AG04449 (cell line): Measurements from ENCODE around the gene FAM241A.
"Not testable (repeated sequence)": the region's sequence is repeated elsewhere in the genome, so short reads cannot be mapped to it uniquely, and the experiment has no call there.

Experiments
- CTCF ChIA-PET: fragments of 350-600 bp; formaldehyde crosslinking; extraction: SDS; loops from one replicate; lab custom pipeline; 2021; ENCODE audit warnings: antibody characterized with exemption; lab: Yijun Ruan, JAX
- POLR2A ChIA-PET: fragments of 400-600, 350-600 bp; formaldehyde crosslinking; extraction: SDS; loops from one replicate; lab custom pipeline; 2020; ENCODE audit warnings: antibody characterized with exemption, inconsistent platforms; lab: Yijun Ruan, JAX
- DNase-seq: peaks from one replicate; pipeline ENCODE4 v3.0.0-alpha.2; 2010; ENCODE audit warnings: low read depth, low spot score
- H3K4me3 ChIP-seq: 2 replicates; pipeline ENCODE4 v1.5.1; 2011; ENCODE audit warnings: low read depth, mild to moderate bottlenecking, control low read depth, low read length
- CTCF ChIP-seq: IDR thresholded peaks from one replicate; pipeline ENCODE4 v1.5.1; 2011; ENCODE audit warnings: mild to moderate bottlenecking, moderate library complexity, low read length, control low read depth, inconsistent platforms; ENCODE audit not compliant: insufficient read depth; ENCODE audit errors: missing control alignments

The FAM241A gene

GRCh38 chr4:112156553-112156952 lies 11.3 kb downstream of the FAM241A start:
- H3K4me3 ChIP-seq: no peak overlapping the region
- no peak for TF ChIP-seq CTCF
- no peak for DNase-seq
- ChIA-PET POLR2A (no interaction called here), CTCF (no interaction called here)

GRCh38 chr4:112163706-112164105 lies 18.5 kb downstream of the FAM241A start:
- DNase-seq, POLR2A ChIA-PET, H3K4me3 ChIP-seq: not testable (repeated sequence)
- CTCF ChIA-PET: interaction anchor here (1.4 kb wide), 1 partner anchor 17 kb away, joined by 4 read pairs; no protein-coding TSS in a partner anchor

GRCh38 chr4:112167794-112168193 lies 22.5 kb downstream of the FAM241A start:
- no peak overlapping the region for H3K4me3 ChIP-seq
- TF ChIP-seq CTCF: no peak
- POLR2A ChIA-PET: no interaction called here
- DNase-seq: no peak
- CTCF ChIA-PET: interaction anchor here (1.5 kb wide), 1 partner anchor 66 kb away, joined by 3 read pairs; no protein-coding TSS in a partner anchor

- ChIA-PET CTCF (interaction anchor here (1.5 kb wide), 1 partner anchor 67 kb away, joined by 3 read pairs; no protein-coding TSS in a partner anchor), POLR2A (no interaction called here)
- DNase-seq: no peak
- H3K4me3 ChIP-seq: no peak overlapping the region
- no peak for TF ChIP-seq CTCF
Measured at GRCh38 chr4:112168719-112169500, 23.7 kb downstream of the FAM241A start.

- DNase-seq: peak; percentile 55
- no peak overlapping the region for H3K4me3 ChIP-seq
- ChIA-PET POLR2A (no interaction called here), CTCF (no interaction called here)
- TF ChIP-seq CTCF: no peak
Measured at GRCh38 chr4:112170451-112170993, 25.3 kb downstream of the FAM241A start.

GRCh38 chr4:112171051-112171763 lies 26.0 kb downstream of the FAM241A start:
- CTCF ChIA-PET, H3K4me3 ChIP-seq, POLR2A ChIA-PET, DNase-seq: not testable (repeated sequence)

GRCh38 chr4:112172180-112172579 lies 26.9 kb downstream of the FAM241A start:
- H3K4me3 ChIP-seq: no peak overlapping the region
- TF ChIP-seq CTCF: no peak
- CTCF ChIA-PET: interaction anchor here (0.5 kb wide), 1 partner anchor 10 kb away, joined by 3 read pairs; no protein-coding TSS in a partner anchor
- POLR2A ChIA-PET: no interaction called here
- DNase-seq: no peak
